IPS DF 19.7 (cell line): ENCODE measurements around the gene CTAGE4.
"Not testable (repeated sequence)": the region's sequence is repeated elsewhere in the genome, so short reads cannot be mapped to it uniquely, and the experiment has no call there.

Experiments
- DNase-seq: peaks from one replicate; pipeline ENCODE4 v3.0.0-alpha.2; 2013; ENCODE audit warnings: low read depth, low spot score

Gene CTAGE4, protein sequence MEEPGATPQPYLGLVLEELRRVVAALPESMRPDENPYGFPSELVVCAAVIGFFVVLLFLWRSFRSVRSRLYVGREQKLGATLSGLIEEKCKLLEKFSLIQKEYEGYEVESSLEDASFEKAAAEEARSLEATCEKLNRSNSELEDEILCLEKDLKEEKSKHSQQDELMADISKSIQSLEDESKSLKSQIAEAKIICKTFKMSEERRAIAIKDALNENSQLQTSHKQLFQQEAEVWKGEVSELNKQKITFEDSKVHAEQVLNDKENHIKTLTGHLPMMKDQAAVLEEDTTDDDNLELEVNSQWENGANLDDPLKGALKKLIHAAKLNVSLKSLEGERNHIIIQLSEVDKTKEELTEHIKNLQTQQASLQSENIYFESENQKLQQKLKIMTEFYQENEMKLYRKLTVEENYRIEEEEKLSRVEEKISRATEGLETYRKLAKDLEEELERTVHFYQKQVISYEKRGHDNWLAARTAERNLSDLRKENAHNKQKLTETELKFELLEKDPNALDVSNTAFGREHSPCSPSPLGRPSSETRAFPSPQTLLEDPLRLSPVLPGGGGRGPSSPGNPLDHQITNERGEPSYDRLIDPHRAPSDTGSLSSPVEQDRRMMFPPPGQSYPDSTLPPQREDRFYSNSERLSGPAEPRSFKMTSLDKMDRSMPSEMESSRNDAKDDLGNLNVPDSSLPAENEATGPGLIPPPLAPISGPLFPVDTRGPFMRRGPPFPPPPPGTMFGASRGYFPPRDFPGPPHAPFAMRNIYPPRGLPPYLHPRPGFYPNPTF

DNA sequence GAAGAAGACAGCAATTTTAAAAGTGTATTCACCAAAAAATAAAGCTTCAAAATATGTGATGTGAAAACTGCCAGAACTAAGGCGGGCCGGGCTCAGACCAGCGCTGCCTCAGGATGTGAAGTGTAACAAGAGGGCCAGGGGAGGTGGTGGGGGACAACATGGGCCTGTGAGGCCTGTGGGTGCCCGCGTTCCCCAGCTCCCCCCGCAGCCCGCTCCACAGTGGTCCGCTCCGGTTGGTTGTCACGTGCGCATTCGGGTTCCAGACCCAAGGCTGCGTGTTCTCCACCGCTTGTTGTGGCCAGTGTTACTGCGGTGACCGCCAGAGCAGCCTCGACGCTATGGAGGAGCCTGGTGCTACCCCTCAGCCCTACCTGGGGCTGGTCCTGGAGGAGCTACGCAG, at the start of gene CTAGE4:
TSS of gene CTAGE4 (plus strand) at position 301 of the 400 bp plus-strand sequence. CDS start at position 339, 38 bp downstream.
- DNase-seq, result not testable (repeated sequence)

GRCh38 chr7:144134116-144134515, 49.1 kb upstream of the CTAGE4 start:
- no peak for DNase-seq

- DNase-seq, result no peak
Observed at GRCh38 chr7:144137501-144137900, 45.8 kb upstream of the CTAGE4 start.

GRCh38 chr7:144142187-144142586, 41.1 kb upstream of the CTAGE4 start:
- DNase-seq, result no peak

- no peak for DNase-seq
Observed at GRCh38 chr7:144144426-144144825, 38.8 kb upstream of the CTAGE4 start.

DNA sequence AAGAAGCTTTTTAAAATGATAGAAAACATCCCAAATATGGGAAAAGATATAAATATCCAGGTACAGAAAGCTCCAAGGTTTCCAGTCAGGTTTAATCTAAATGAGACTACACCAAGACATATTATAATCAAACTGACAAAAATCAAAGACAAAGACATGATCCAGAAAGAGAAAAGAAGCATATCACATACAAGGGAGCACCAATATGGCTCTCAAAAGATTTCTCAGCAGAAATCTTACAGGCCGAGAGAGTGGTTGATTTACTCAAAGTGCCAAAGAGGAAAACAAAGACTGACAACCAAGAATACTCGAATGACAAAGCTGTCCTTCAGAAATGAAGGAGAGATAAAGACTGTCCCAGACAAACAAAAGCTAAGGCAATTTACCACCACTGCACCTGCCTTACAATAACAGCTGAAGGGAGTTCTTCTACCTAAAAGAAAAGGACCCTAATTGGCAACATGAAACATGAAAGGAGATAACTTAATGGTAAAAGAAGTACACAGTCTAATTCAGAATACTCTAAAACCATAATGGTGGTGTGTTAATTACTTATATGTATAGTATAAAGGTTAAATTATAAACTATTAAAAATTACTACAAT, 34.9 kb upstream of the CTAGE4 start:
- DNase-seq, result no peak

DNA sequence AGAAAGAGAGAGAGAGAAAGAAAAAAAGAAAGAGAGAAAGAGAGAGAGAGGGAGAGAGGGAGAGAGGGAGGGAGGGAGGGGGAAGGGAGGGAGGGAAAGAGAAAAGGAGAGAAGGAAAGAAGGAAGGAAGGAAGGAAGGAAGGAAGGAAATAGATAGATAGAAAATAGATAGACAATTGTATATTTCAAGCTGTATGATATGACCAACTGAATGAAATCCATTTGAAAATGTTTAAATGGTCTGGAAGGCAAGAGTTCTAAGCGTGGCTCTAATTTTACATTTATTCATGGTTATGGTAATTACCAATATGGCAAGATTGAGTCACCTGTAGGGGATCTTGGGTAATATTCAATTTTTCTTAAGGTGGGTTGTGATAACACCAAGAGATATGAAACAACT, 24.4 kb upstream of the CTAGE4 start:
- DNase-seq, result no peak

DNA sequence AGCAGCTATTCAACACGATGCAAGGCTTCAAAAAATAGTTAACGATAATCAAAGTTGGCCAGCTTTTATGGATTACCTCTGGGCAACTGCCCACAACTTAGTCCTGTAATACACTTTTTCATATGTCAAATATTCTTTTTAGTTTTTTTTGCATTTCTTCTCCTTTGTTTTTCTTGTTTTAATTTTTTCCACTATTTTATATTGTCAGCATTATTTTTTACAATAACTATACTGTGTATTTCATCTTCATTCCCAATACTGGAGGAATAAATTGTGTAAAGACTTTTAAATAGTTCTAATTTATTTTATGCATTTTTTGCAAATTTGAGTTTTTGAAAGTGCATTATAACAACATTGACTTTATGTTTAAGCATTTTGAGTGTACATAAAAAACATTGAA, 18.5 kb upstream of the CTAGE4 start:
- DNase-seq, result no peak

DNA sequence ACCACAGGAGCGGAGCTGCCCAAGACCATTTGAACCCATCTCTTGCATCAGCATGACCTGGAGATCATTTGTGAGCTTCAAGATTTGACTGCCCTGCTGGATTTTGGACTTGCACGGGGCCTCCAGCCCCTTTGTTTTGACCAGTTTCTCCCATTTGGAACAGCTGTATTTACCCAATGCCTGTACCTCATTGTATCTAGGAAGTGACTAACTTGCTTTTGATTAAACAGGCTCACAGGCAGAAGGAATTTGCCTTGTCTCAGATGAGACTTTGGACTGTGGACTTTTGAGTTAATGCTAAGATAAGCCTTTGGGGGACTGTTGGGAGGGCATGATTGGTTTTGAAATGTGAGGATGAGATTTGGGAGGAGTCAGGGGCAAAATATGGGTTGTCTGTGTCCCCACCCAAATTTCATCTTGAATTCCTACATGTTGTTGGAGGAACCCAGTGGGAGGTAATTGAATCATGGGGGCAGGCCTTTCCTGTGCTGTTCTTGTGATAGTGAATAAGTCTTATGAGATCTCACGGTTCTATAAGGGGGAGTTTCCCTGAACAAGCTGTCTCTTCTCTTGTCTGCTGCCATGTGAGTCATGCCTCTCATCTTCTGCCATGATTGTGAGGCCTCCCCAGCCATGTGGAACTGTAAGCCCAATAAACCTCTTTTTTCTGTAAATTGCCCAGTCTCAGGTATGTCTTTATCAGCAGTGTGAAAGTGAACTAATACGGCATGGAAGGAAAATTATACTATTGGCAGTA, 11.5 kb upstream of the CTAGE4 start:
- DNase-seq, result not testable (repeated sequence)

DNA sequence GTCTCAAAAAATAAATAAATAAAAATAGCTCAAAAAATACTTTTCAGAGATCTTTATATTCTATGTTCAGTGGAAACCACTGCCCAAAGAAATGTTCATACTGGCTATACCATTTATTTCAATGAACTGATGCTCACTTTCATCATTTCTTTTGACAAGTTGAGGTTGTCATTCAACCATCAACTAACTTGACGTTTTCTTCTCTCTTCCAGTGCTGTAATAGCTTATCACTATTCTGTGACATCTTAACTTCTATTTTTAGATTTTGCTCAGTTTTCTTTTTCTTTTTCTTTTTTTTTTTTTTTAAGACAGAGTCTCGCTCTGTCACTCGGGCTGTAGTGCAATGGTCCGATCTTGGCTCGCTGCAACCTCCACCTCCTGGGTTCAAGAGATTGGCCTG, 8.7 kb upstream of the CTAGE4 start:
- no peak for DNase-seq

DNA sequence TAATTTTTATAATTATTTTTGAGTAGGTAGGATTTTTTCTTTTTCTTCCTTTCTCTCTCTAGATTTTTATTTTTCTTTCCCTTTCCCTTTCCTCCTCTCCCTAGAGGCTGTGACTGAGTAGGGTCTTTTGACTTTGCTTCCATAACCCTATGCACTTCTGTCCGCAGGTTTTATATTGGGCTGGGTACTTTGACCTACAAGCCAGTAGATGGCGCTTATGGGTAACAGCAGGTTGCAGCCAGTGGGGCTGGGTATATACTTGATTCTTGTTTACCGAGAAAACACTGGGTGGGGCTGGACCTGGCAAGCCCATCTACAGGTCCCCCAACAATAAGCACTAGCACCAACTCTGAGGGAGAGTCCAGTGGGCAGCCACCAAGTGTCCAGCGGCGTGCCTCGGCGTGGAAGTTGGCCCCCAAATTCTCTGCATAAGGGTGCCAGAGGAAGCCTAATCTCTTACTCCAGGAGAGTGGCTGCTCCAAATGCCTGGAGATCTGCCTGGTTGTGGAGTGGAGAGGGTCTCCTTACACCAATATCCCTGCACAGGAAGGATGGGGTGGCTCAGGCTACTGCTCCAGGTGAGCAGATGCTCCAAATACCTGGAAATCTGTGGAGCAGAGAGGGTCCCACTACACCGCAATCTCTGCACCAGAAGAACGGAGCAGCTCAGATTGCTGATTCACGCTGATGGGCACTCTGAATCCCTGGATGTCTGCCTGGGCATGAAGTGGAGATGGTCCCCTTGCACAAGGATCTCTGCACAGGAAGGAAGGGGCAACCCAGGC, 4.7 kb upstream of the CTAGE4 start:
- DNase-seq, result peak; percentile 9

GRCh38 chr7:144179165-144179479, 4.1 kb upstream of the CTAGE4 start:
- DNase-seq, result not testable (repeated sequence)

- DNase-seq, result not testable (repeated sequence)
Observed at GRCh38 chr7:144187848-144188247, 4.6 kb downstream of the CTAGE4 start.

DNA sequence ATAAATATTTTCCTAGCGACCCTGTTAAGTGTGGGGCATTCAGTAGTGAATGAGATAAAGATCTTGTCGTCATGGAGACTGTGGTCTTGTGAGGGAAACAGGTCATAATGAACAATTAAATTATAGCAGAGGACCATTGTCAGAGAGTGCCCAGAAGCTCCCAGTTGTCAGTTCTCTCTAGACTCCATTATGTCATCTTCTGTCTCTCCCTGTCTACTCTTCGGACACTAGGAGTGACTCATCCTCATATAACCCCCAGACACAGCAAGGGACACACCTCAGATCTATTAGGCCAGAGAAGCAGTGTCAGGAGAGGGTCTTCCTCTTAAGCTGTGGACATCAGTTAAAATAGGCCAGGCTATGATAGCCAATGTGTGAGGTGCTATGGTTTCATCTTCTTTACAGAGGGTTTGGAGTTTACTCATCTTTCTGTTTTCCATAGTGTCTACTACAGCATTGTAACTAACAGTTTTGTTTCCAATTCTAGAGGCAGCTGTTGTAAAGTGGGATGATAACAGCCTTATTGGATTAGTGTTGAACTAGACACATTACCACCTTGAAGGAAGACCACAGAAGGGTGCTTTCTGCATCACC, 5.4 kb downstream of the CTAGE4 start:
- not testable (repeated sequence) for DNase-seq

GRCh38 chr7:144193782-144194181, 10.5 kb downstream of the CTAGE4 start:
- not testable (repeated sequence) for DNase-seq

GRCh38 chr7:144194453-144194852, 11.2 kb downstream of the CTAGE4 start:
- not testable (repeated sequence) for DNase-seq

DNA sequence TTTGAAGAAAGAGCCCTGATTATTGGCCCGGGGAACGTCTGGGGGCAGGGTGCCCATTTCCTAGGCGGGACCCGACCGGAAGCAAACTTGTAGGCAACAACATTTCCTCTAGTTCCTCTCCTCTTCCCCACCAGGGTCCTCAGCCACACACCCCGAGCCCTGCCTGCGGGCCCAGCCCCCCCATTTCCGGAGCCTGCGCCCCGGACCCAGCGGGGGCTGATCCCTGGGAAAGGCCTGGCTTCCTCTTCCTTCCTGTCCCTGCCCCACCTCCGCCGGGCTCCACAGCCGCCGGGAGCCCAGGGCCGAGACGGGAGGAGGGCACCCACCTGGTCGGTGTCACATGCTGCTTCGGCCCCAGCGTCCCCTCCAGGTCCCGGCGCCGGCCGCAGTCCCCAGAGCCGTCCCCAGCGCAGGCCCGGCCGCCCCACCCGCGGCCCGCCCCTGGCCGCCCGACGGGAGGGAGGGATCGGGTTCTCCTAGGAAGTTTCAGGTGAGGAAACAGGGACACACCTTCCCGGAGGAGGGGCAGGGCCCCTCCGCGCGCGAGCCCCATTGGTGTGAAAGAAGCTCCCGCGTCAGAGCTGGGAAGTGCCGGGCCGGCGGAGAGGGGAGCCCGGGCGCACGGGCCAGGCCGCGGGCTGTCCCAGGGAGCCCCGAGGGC, 12.1 kb downstream of the CTAGE4 start, which contains the start of gene ARHGEF35:
TSS of gene ARHGEF35 (minus strand) at position 622 of the 661 bp plus-strand sequence. CDS start 7,450 bp downstream, outside the sequence.
- DNase-seq, result not testable (repeated sequence)

DNA sequence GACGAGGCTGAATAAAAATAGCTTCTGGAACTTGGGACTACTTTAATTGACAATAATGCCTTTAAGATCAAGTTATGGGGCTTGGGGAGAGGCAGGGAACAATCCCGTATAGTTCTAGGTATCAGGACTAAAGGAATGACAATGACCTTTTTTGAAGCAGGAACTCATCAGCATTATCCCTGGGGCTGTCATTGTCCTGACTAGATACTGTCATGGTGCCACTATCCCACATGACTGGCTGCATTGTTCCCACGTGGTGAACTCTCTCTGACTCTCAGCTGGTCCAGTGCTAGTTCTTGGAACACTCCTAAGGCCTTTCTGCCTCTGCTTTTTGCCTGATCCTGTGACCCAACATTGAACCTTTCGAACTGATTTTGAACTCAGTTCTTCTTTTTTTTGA, 15.7 kb downstream of the CTAGE4 start:
- not testable (repeated sequence) for DNase-seq

GRCh38 chr7:144201978-144202377, 18.7 kb downstream of the CTAGE4 start:
- not testable (repeated sequence) for DNase-seq

- not testable (repeated sequence) for DNase-seq
Observed at GRCh38 chr7:144203086-144203485, 19.8 kb downstream of the CTAGE4 start.
